ENCODE results near the gene PSD2. TPM values are rescaled to one million over a fixed set of nuclear protein-coding genes. Genes with fewer than 3 reads are reported as not detected.
A peak's percentile ranks its signal among the peaks of the same experiment; 100 is the strongest.

The PSD2 gene
- total RNA-seq, 1 donor from 2014 or later: 0.62 TPM

- no peaks in the 10 kb centered on the region for H3K9me3 Mint-ChIP-seq (ENCODE audit: unreplicated experiment)
- no peak for TF ChIP-seq CTCF (IDR thresholded peaks at IDR 0.05)
- no peaks in the 10 kb centered on the region for H3K4me1 Mint-ChIP-seq (ENCODE audit: unreplicated experiment)
- H3K27me3 Mint-ChIP-seq (ENCODE audit: unreplicated experiment): peaks cover 45% of the 10 kb centered on the region
- no peak overlapping the region for H3K27ac Mint-ChIP-seq (ENCODE audit: unreplicated experiment)
- DNase-seq (ENCODE audit: extremely low spot score, unreplicated experiment): no peak
- H3K4me3 Mint-ChIP-seq (ENCODE audit: unreplicated experiment): no peak overlapping the region
- H3K36me3 Mint-ChIP-seq (ENCODE audit: unreplicated experiment): no peaks in the 10 kb centered on the region
Observed at GRCh38 chr5:139843991-139844390, 48.4 kb downstream of the PSD2 start.

- peak; percentile 77 for TF ChIP-seq CTCF (IDR thresholded peaks at IDR 0.05)
- Mint-ChIP-seq H3K36me3 (ENCODE audit: unreplicated experiment) (no peaks in the 10 kb centered on the region), H3K4me1 (ENCODE audit: unreplicated experiment) (peaks cover under 1% of the 10 kb centered on the region), H3K4me3 (ENCODE audit: unreplicated experiment) (no peak overlapping the region), H3K9me3 (ENCODE audit: unreplicated experiment) (no peaks in the 10 kb centered on the region), H3K27me3 (ENCODE audit: unreplicated experiment) (peaks cover 48% of the 10 kb centered on the region), H3K27ac (ENCODE audit: unreplicated experiment) (no peak overlapping the region)
- DNase-seq (ENCODE audit: extremely low spot score, unreplicated experiment): peak; percentile 89
Observed at GRCh38 chr5:139844472-139845145, 49.0 kb downstream of the PSD2 start.

GRCh38 chr5:139845846-139846681 lies 50.5 kb downstream of the PSD2 start:
- no peak for TF ChIP-seq CTCF (IDR thresholded peaks at IDR 0.05)
- Mint-ChIP-seq H3K9me3 (ENCODE audit: unreplicated experiment) (no peaks in the 10 kb centered on the region), H3K27ac (ENCODE audit: unreplicated experiment) (no peak overlapping the region), H3K36me3 (ENCODE audit: unreplicated experiment) (no peaks in the 10 kb centered on the region), H3K4me1 (ENCODE audit: unreplicated experiment) (peaks cover 3% of the 10 kb centered on the region), H3K4me3 (ENCODE audit: unreplicated experiment) (no peak overlapping the region), H3K27me3 (ENCODE audit: unreplicated experiment) (peaks cover 50% of the 10 kb centered on the region)
- no peak for DNase-seq (ENCODE audit: extremely low spot score, unreplicated experiment)

- Mint-ChIP-seq H3K9me3 (ENCODE audit: unreplicated experiment) (no peaks in the 10 kb centered on the region), H3K27ac (ENCODE audit: unreplicated experiment) (no peak overlapping the region), H3K36me3 (ENCODE audit: unreplicated experiment) (no peaks in the 10 kb centered on the region), H3K27me3 (ENCODE audit: unreplicated experiment) (peaks cover 42% of the 10 kb centered on the region), H3K4me3 (ENCODE audit: unreplicated experiment) (no peak overlapping the region), H3K4me1 (ENCODE audit: unreplicated experiment) (peaks cover 3% of the 10 kb centered on the region)
- no peak for DNase-seq (ENCODE audit: extremely low spot score, unreplicated experiment)
- TF ChIP-seq CTCF (IDR thresholded peaks at IDR 0.05): no peak
Observed at GRCh38 chr5:139847091-139847490, 51.5 kb downstream of the PSD2 start.
